GM12872 (cell line): ENCODE data around the gene MGLL.

ENCODE experiments used
- TF ChIP-seq, protein P1 (sequence below): IDR thresholded peaks from 3 replicates; pipeline ENCODE4 v1.5.1; 2011; ENCODE audit warnings: low read depth, mild to moderate bottlenecking, low read length, moderate library complexity; ENCODE audit not compliant: insufficient read depth

Gene MGLL

GRCh38 chr3:127759826-127760225 is 62.5 kb downstream of the MGLL start:
- TF ChIP-seq, protein P1, sequence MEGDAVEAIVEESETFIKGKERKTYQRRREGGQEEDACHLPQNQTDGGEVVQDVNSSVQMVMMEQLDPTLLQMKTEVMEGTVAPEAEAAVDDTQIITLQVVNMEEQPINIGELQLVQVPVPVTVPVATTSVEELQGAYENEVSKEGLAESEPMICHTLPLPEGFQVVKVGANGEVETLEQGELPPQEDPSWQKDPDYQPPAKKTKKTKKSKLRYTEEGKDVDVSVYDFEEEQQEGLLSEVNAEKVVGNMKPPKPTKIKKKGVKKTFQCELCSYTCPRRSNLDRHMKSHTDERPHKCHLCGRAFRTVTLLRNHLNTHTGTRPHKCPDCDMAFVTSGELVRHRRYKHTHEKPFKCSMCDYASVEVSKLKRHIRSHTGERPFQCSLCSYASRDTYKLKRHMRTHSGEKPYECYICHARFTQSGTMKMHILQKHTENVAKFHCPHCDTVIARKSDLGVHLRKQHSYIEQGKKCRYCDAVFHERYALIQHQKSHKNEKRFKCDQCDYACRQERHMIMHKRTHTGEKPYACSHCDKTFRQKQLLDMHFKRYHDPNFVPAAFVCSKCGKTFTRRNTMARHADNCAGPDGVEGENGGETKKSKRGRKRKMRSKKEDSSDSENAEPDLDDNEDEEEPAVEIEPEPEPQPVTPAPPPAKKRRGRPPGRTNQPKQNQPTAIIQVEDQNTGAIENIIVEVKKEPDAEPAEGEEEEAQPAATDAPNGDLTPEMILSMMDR = no peak

GRCh38 chr3:127758013-127758412 is 64.3 kb downstream of the MGLL start:
- TF ChIP-seq, protein P1 = no peak

DNA sequence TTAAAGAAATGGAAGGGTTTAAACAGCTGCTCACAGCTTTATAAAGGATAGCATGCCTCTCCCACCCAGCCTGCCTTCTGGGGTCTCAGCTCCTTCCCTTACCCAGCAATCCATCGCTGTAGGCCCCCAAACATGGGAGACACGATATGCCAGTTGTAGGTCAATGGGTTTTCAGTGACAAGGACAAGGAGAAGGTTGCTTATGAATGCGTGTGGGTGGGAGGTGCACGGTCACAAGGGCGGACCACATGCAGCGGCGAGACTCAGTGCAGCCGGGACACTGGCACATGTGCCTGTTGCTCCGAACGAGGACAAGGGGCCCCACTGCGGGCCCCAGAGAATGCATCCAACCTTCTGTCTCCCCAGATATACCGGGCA is 67.0 kb downstream of the MGLL start:
- TF ChIP-seq, protein P1 = no peak

DNA sequence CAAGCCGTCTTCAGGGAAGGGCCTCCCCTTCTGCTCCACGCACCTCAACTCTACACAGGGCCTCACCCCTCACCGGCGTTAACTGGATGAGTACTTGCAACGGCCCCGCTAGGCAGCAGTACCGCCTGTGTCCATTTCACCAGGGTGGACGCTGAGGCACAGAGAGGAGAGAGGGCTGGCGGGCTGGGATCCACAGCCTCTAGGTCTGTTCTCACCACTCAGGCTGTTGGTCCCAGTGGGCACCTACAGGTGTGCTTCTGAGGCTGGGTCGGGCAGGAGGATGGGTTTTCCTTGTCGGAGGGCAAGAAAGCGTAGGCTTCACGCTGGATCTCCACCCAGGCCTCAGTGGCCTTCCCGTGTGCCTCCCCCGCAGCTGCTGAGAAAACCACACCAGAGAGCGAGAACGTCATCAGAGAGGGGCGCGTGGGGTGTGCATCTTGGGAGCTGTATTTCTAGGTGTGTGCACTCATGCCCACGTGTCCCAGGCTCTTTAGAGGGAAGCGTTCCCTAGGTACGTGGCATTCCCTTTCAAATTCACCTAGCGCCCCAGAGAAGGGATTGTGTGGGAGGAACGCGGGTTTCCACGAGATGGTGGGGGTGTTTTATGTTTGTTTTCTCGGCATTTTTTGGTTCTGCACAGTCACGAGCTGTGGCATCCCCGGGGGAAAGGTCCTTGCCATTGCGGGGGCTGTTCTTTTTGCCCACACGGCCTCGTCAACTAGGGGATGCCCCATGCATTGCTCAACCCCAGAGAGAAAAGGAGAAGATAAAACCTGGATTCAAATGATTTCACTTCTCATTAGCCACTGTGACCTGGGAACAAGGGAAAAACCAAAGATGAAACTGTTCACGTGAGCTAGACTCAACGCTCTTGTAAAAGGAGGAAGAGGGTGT is 67.7 kb downstream of the MGLL start:
- TF ChIP-seq, protein P1 = 0 out of 3 replicates have a peak, but pooled peaks have one; percentile 22

DNA sequence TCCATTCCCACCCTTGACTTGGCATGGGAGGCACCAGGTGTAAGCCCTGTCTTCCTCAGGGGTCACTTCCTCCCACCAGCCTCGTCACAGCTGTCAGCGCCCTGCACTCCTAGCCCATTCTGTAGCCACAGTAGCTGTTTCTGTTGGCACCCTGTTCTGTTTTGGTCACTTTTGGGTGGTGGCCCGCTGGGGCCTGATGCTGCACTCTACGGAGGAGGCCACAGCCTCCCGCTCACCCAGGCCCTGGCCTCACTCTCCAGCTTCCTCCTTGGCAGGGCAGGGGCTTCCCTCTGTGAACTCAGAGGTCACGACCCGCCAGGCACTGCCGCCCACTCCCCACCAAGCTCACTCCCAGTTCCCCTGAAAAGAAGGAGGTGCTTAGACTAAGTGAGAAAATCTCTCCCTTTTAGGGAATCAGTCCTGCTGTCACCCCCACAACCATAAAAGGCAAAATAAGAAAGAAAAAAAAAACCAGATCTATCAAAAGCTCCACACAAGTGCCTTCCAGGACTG is 68.4 kb downstream of the MGLL start:
- TF ChIP-seq, protein P1 = no peak

GRCh38 chr3:127753338-127753737 is 69.0 kb downstream of the MGLL start:
- TF ChIP-seq, protein P1 = no peak

GRCh38 chr3:127751782-127752181 is 70.5 kb downstream of the MGLL start:
- TF ChIP-seq, protein P1 = no peak
